GM12801 (cell line): ENCODE results near the gene SETBP1.

ENCODE experiments used
- TF ChIP-seq, protein P1 (sequence below): IDR thresholded peaks from one replicate; pipeline ENCODE4 v1.5.1; 2011; ENCODE audit warnings: control low read depth; ENCODE audit not compliant: insufficient read length; ENCODE audit errors: extremely low read depth

SETBP1 gene

DNA sequence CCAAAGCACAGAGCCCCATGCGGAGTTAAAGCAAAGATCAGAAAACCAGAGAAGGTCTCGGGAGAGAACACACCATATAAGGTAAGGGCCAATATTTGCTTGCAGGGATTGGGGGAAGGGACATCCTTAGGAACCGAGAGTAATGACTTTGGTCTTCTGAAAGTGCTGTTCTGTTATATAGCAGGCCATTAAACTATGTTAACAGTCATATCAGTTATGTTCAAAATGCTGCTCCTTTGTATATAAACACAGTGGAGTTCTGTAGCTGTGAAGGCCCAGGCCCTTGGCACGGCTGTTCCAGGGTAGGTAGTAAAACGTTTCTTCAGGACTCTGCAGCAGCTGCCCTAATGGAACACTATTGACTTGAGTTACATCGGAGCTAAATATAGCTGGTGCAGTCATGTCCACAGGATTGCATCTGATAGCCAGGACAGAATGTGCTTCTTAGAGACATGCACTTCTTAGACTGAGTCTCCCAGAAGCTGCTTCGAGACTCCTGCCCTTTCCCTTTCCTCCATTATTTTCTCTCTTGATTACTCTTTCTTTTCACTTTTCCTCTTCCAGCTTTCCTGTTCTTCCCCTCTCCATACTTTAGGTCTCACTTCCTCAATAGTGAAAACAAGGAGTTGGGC is 122.4 kb downstream of the SETBP1 start:
- TF ChIP-seq, protein P1, sequence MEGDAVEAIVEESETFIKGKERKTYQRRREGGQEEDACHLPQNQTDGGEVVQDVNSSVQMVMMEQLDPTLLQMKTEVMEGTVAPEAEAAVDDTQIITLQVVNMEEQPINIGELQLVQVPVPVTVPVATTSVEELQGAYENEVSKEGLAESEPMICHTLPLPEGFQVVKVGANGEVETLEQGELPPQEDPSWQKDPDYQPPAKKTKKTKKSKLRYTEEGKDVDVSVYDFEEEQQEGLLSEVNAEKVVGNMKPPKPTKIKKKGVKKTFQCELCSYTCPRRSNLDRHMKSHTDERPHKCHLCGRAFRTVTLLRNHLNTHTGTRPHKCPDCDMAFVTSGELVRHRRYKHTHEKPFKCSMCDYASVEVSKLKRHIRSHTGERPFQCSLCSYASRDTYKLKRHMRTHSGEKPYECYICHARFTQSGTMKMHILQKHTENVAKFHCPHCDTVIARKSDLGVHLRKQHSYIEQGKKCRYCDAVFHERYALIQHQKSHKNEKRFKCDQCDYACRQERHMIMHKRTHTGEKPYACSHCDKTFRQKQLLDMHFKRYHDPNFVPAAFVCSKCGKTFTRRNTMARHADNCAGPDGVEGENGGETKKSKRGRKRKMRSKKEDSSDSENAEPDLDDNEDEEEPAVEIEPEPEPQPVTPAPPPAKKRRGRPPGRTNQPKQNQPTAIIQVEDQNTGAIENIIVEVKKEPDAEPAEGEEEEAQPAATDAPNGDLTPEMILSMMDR = no peak

DNA sequence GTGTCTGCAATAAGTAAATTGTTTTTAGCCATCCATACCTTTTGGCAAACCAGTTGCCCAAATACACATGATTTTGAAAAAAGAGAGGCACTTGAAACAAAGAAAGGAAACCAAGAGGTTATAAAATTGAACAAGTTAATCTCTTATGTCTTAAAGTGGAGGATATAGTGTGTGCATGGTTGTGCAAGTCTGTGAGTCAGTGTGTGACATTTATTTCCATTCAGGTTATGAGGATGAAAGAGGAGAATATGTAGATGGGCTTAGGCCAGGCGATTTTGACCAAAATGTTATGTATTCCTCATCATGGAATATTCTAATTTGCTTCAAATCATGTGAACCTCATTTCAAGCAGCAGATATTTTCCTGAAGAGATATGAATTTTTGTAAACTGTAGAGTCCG is 123.3 kb downstream of the SETBP1 start:
- TF ChIP-seq, protein P1 = no peak

DNA sequence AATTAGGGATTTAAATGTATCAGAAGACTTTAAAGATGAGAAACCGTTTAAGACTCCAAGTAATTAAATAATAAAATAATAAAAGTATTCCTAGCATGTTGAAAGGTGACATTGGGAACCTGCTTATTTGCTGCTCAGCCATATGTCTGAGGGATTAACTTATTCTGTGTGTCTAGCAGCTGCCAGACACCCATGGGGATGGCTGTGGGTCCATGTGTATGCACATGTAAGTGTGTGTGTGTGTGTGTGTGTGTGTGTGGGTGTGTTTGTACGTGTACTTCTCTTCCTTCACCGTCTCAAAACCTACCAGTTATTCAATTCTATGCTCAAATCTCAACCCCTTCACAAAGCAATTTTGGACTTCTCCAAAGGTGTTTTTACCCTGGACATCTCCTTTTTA is 124.5 kb downstream of the SETBP1 start:
- TF ChIP-seq, protein P1 = no peak

DNA sequence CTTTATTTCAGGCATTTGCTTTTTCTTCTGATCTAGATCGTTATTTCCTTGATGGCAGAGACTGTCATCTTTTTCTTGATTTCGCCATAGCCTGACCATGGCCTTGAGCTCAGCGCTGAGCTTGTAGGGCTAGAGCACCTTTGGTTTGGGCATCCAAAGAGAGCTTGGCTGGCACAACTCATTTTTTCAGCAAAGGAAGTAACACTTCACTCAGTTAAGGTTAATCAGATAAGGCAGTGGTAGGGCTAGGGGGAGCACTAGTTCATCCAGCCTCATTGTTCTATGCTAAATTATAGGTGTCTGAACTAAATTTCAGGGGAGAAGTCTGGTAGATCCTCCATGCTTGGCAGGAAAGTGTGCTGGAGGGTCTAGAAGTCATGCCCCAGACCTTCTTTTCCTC is 125.0 kb downstream of the SETBP1 start:
- TF ChIP-seq, protein P1 = no peak

DNA sequence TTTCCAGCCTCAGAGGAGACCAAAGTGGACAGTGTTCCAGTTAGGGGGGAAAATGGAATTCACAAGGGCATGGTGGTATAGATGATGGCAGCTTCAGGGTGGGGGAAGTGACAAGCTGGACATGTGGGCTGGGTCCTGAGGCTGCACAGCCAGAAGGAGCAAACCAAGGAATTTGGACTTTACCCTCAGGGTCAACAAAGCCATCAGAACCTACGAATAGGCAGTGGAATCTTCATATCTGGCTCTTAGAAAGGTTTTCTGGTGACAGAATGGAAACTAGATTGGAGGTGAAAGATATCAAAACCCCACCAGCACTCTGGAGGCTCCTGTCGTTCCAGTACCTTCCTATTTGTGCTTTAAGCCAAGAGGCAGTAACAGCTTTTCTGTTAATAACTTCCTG is 127.1 kb downstream of the SETBP1 start:
- TF ChIP-seq, protein P1 = no peak

DNA sequence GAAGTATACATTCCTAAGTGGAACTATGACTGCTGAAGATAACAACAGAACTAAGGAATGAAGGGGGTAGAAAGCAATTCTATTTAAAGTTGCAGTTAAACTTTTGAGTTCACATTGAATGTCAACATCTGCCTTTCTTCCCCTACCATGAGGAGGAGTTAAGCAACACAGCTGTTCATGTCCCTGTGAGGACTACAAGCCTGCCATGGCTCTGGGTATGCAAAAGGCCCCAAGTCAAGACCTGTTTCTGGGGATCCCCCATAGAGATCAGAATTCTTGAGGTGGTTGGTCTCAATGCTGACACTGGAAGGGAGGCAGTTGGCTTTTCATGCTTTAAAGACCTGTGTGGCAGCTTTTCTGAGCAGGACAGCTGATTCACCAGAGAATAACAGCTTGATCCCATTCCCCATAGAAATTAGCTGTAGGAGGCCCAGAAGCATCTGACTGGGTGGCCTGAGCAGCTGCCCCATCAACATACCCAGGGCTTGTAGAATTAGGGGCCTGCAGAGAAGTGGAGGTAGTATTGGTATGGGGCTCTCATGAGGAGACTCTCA is 131.0 kb downstream of the SETBP1 start:
- TF ChIP-seq, protein P1 = no peak

DNA sequence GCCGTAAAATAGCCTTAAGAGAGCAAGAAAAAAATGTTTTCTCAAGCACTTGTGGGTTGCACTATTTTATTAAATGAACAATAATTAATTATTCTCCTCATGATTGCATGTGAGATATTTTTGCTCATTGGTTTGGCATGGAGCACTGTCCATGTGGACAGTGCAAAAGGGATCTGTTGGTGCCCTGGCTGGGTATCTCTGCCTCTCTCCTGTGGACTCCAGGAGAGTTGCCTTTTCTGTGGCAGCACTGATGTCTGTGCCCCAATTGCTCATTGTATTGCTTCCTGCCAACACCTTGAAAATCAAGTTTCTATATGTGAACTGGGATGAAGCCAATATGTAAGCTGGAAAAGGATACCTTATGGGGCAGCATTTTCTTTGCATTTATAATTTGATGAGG is 131.7 kb downstream of the SETBP1 start:
- TF ChIP-seq, protein P1 = no peak
